ENCODE results near the gene FAAP20. TPM values are rescaled to one million over a fixed set of nuclear protein-coding genes. Genes with fewer than 3 reads are reported as not detected.
A peak's percentile ranks its signal among the peaks of the same experiment; 100 is the strongest.

The FAAP20 gene
- total RNA-seq, 2 experiments from 2014 or later, result 64.7 to 71.7 TPM

DNA sequence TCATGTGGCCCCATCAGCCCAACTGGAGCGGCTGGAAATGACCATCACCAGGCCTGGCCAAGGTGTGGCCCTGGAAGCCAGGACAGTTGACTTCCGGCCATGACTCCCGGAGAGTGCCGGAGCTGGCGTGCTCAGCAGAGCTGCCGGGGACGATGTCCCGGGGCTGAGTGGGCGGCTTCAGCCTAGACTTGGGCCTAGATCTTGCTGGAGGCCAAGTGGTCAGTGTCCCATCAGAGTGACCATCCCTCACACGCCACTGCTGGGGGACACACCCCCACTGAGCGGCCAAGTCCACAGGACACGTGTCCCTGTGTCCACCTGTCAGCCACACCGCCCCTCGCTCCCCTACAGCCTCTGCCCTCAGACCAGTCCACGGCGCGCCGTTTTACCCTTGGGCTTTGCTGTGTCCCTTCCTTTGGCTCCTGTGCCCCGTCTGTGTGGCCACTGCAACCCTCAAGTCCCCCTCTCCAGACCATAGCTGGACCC, 4.0 kb downstream of the FAAP20 start:
- Mint-ChIP-seq H3K4me3 (peak overlapping the region; percentile 51), H3K27ac (no peak overlapping the region)
- intact Hi-C loops (cut with micrococcal nuclease), result loop anchor here (5.0 kb wide), 1 partner anchor 387 kb away; no protein-coding TSS in a partner anchor

GRCh38 chr1:2189459-2190425, 4.8 kb downstream of the FAAP20 start:
- H3K9me3 Mint-ChIP-seq, result no peaks in the 10 kb centered on the region
- TF ChIP-seq, protein P1, sequence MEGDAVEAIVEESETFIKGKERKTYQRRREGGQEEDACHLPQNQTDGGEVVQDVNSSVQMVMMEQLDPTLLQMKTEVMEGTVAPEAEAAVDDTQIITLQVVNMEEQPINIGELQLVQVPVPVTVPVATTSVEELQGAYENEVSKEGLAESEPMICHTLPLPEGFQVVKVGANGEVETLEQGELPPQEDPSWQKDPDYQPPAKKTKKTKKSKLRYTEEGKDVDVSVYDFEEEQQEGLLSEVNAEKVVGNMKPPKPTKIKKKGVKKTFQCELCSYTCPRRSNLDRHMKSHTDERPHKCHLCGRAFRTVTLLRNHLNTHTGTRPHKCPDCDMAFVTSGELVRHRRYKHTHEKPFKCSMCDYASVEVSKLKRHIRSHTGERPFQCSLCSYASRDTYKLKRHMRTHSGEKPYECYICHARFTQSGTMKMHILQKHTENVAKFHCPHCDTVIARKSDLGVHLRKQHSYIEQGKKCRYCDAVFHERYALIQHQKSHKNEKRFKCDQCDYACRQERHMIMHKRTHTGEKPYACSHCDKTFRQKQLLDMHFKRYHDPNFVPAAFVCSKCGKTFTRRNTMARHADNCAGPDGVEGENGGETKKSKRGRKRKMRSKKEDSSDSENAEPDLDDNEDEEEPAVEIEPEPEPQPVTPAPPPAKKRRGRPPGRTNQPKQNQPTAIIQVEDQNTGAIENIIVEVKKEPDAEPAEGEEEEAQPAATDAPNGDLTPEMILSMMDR (IDR thresholded peaks at IDR 0.05), result no peak
- DNase-seq (peak; percentile 94), ATAC-seq (peak; percentile 97)
- CTCF ChIA-PET, result interaction anchor here (1.6 to 12.9 kb wide), 2 partner anchors 15 to 190 kb away, joined by 9 to 239 read pairs; no protein-coding TSS in a partner anchor
- H3K36me3 Mint-ChIP-seq (ENCODE audit: low read depth), result peaks cover 3% of the 10 kb centered on the region
- POLR2A ChIA-PET, result interaction anchor here (0.6 to 1.8 kb wide), 7 partner anchors 13 to 202 kb away, joined by 3 to 6 read pairs (median 3); partner anchors contain the start of genes MORN1 and RER1
- peak overlapping the region; percentile 93 for H3K27ac Mint-ChIP-seq
- peak overlapping the region; percentile 82 for H3K4me3 Mint-ChIP-seq
- H3K27me3 Mint-ChIP-seq, result no peaks in the 10 kb centered on the region
- intact Hi-C loops (cut with micrococcal nuclease), result loop anchor here (5.0 kb wide), 1 partner anchor 388 kb away; no protein-coding TSS in a partner anchor
- H3K4me1 Mint-ChIP-seq (ENCODE audit: low read depth), result peaks cover 20% of the 10 kb centered on the region

More for the DNA sequence above, 4.0 kb downstream of the FAAP20 start:
- ChIA-PET POLR2A (interaction anchor here (0.9 to 1.8 kb wide), 3 partner anchors 9 to 200 kb away, joined by 3 to 6 read pairs (median 4); partner anchors contain the start of gene MORN1), CTCF (interaction anchor here (1.6 to 12.9 kb wide), 3 partner anchors 16 to 190 kb away, joined by 9 to 239 read pairs (median 11); no protein-coding TSS in a partner anchor)
- Mint-ChIP-seq H3K36me3 (ENCODE audit: low read depth) (peaks cover 3% of the 10 kb centered on the region), H3K4me1 (ENCODE audit: low read depth) (peaks cover 20% of the 10 kb centered on the region), H3K9me3 (no peaks in the 10 kb centered on the region), H3K27me3 (no peaks in the 10 kb centered on the region)
- no peak for ATAC-seq
- TF ChIP-seq, protein P1 (IDR thresholded peaks at IDR 0.05), result no peak
- no peak for DNase-seq

DNA sequence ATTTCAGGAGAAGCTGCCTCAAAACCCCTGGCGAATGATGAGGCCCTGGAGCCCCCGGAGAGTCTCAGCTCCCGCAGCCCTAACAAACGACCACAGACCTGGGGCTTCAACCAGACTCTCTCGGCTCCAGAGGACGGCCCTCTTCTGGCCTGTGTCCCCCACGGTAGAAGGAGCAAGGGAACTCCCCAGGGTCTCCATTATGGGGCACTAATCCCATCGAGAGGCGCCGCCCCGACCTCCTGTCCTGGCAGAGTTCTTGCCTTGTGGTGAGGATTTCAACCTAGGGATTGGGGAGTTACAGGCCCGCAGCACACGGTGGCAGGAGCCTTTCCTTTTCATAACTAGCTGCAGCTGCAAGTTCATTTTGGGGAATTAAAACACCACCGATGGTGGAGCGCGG, 6.2 kb downstream of the FAAP20 start:
- TF ChIP-seq, protein P1 (IDR thresholded peaks at IDR 0.05), result no peak
- ChIA-PET CTCF (interaction anchor here (0.7 to 12.9 kb wide), 5 partner anchors 13 to 192 kb away, joined by 3 to 239 read pairs (median 3); no protein-coding TSS in a partner anchor), POLR2A (interaction anchor here (0.7 to 1.8 kb wide), 2 partner anchors 73 to 204 kb away, joined by 3 to 4 read pairs; partner anchors contain the start of gene RER1)
- no peak overlapping the region for H3K27ac Mint-ChIP-seq
- DNase-seq (no peak), ATAC-seq (no peak)
- no peak overlapping the region for H3K4me3 Mint-ChIP-seq
- intact Hi-C loops (cut with micrococcal nuclease), result no loop called here
- peaks cover 19% of the 10 kb centered on the region for H3K4me1 Mint-ChIP-seq (ENCODE audit: low read depth)
- no peaks in the 10 kb centered on the region for H3K9me3 Mint-ChIP-seq
- peaks cover 3% of the 10 kb centered on the region for H3K36me3 Mint-ChIP-seq (ENCODE audit: low read depth)
- no peaks in the 10 kb centered on the region for H3K27me3 Mint-ChIP-seq

DNA sequence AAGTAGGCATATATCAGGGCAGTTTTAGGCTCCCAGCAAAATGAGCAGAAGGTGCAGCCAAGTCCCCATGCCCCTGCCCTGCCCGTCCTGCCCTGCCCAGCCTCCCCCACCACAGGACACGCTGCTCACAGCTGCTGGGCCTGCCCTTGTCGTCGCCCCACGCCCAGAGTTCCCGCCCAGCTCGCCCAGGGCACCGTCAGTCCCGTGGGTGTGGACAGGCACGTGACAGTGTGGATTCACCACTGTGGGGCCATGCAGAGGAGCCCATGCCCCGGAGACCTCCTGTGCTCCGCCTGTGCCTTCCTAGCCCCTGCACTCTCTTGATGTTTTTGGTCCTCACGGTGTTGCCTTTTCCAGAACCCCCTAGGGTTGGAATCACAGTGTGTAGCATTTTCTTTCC, 7.0 kb downstream of the FAAP20 start:
- H3K27ac Mint-ChIP-seq, result no peak overlapping the region
- ChIA-PET POLR2A (interaction anchor here (1.8 kb wide), 1 partner anchor 205 kb away, joined by 4 read pairs; the partner anchor contains the start of gene RER1), CTCF (no interaction called here)
- intact Hi-C loops (cut with micrococcal nuclease), result no loop called here
- H3K4me1 Mint-ChIP-seq (ENCODE audit: low read depth), result peaks cover 13% of the 10 kb centered on the region
- no peak for ATAC-seq
- no peak overlapping the region for H3K4me3 Mint-ChIP-seq
- peaks cover 1% of the 10 kb centered on the region for H3K36me3 Mint-ChIP-seq (ENCODE audit: low read depth)
- H3K9me3 Mint-ChIP-seq, result no peaks in the 10 kb centered on the region
- TF ChIP-seq, protein P1 (IDR thresholded peaks at IDR 0.05), result no peak
- no peaks in the 10 kb centered on the region for H3K27me3 Mint-ChIP-seq
- DNase-seq, result no peak

Data from activated CD8-positive, alpha-beta T cell treated with anti-CD3 and anti-CD28 coated beads for 36 hours (primary cell).